SK-N-SH (cell line): ENCODE measurements around the gene CES1.

Experiments used
- CHD2 ChIP-seq: fragments of 150-350 bp; IDR thresholded peaks from 2 replicates; pipeline ENCODE4 v1.6.1; 2018; ENCODE audit warnings: low read length; ENCODE audit not compliant: partially characterized antibody
- POLR2AphosphoS5 ChIP-seq: IDR thresholded peaks from 2 replicates; pipeline ENCODE4 v1.6.1; 2012; ENCODE audit warnings: low read depth, low read length
- RCOR1 ChIP-seq: fragments of 150-350 bp; IDR thresholded peaks from 2 replicates; pipeline ENCODE4 v1.6.1; 2017; ENCODE audit warnings: antibody characterized with exemption, low read length
- SIN3A ChIP-seq: IDR thresholded peaks from 2 replicates; pipeline ENCODE4 v1.6.1; 2012; ENCODE audit warnings: low read depth, mild to moderate bottlenecking, low read length, moderate library complexity, borderline replicate concordance
- TF ChIP-seq, protein P1 (sequence below): fragments of 200-600 bp; sonication (generic); IDR thresholded peaks from 2 replicates; pipeline ENCODE4 v1.6.1; 2017; ENCODE audit warnings: antibody characterized with exemption, mild to moderate bottlenecking, moderate library complexity
- TF ChIP-seq, protein P2 (sequence below): IDR thresholded peaks from 2 replicates; pipeline ENCODE4 v1.4.0; 2012; ENCODE audit warnings: low read depth, borderline replicate concordance

DNA sequence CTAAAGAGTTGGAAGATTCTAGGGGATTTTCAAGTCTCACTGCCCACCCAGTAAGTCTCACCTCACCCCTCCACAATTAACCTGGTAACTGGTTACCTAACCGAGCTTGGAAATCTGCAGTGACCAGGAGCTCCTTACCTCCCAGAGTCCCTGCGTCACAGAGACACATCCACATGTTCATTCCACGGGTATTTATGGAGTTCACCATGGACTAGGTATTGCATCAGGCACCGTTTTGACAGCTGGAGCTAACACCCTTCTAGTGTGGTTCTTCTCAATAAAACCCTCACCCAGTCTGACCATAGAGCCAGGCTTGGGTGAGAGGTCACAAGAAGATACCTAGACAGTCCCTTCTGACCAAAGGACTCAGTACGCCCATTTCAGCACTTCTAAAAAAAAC is 40.2 kb upstream of the CES1 start:
- TF ChIP-seq, protein P1, sequence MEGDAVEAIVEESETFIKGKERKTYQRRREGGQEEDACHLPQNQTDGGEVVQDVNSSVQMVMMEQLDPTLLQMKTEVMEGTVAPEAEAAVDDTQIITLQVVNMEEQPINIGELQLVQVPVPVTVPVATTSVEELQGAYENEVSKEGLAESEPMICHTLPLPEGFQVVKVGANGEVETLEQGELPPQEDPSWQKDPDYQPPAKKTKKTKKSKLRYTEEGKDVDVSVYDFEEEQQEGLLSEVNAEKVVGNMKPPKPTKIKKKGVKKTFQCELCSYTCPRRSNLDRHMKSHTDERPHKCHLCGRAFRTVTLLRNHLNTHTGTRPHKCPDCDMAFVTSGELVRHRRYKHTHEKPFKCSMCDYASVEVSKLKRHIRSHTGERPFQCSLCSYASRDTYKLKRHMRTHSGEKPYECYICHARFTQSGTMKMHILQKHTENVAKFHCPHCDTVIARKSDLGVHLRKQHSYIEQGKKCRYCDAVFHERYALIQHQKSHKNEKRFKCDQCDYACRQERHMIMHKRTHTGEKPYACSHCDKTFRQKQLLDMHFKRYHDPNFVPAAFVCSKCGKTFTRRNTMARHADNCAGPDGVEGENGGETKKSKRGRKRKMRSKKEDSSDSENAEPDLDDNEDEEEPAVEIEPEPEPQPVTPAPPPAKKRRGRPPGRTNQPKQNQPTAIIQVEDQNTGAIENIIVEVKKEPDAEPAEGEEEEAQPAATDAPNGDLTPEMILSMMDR = no peak
- TF ChIP-seq, protein P2, sequence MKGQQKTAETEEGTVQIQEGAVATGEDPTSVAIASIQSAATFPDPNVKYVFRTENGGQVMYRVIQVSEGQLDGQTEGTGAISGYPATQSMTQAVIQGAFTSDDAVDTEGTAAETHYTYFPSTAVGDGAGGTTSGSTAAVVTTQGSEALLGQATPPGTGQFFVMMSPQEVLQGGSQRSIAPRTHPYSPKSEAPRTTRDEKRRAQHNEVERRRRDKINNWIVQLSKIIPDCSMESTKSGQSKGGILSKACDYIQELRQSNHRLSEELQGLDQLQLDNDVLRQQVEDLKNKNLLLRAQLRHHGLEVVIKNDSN = no peak
- TF ChIP-seq RCOR1 = no peak
- TF ChIP-seq CHD2 = no peak
- no peak for TF ChIP-seq POLR2AphosphoS5
- no peak for TF ChIP-seq SIN3A
